K562 (cell line): ENCODE data around the gene HSPA1B. TPM values are rescaled to one million over a fixed set of nuclear protein-coding genes. Genes with fewer than 3 reads are reported as not detected.

ENCODE experiments used
- BRD4 ChIP-seq: fragments of 200-600 bp; sonication (generic); IDR thresholded peaks from 2 replicates; pipeline ENCODE4 v1.6.1; 2017; ENCODE audit warnings: inconsistent platforms
- CHD2 ChIP-seq: IDR thresholded peaks from 2 replicates; pipeline ENCODE4 v1.6.1; 2011; ENCODE audit warnings: low read depth, low read length
- ELK1 ChIP-seq: sonication (generic); formaldehyde crosslinking; IDR thresholded peaks from 2 replicates; pipeline ENCODE4 v1.8.1; 2022; ENCODE audit warnings: missing genetic modification reagents
- ERF ChIP-seq: fragments of 450-650 bp; formaldehyde crosslinking; IDR thresholded peaks from 2 replicates; pipeline ENCODE4 v1.4.0; 2020; ENCODE audit warnings: mild to moderate bottlenecking, mixed read lengths
- KLF13 ChIP-seq: fragments of 450-650 bp; IDR thresholded peaks from 2 replicates; pipeline ENCODE4 v1.6.1; 2016; ENCODE audit warnings: missing genetic modification characterization, low read depth, mild to moderate bottlenecking, missing compliant biosample characterization, moderate library complexity, borderline replicate concordance
- OTX1 ChIP-seq: fragments of 450-650 bp; formaldehyde crosslinking; IDR thresholded peaks from 2 replicates; pipeline ENCODE4 v1.4.0; 2022; ENCODE audit warnings: mild to moderate bottlenecking
- ZMIZ1 ChIP-seq, 2 experiments: fragments of 150-350 bp in 1 of 2; IDR thresholded peaks; 2 replicates each; pipeline ENCODE4 v1.6.1; 2012 to 2016; ENCODE audit warnings: low read depth in 2 of 2, low read length in 2 of 2, mild to moderate bottlenecking in 1 of 2, moderate library complexity in 1 of 2
- ZNF263 ChIP-seq: sonication (generic); formaldehyde crosslinking; IDR thresholded peaks from 2 replicates; pipeline ENCODE4 v1.8.0; 2022; ENCODE audit warnings: mild to moderate bottlenecking, missing genetic modification reagents, borderline replicate concordance
- ZNF277 ChIP-seq: fragments of 250-450 bp; sonication (Bioruptor Pico); IDR thresholded peaks from 2 replicates; pipeline ENCODE4 v1.8.0; 2022; ENCODE audit warnings: inconsistent platforms, mild to moderate bottlenecking, moderate library complexity, borderline replicate concordance
- ZNF318 ChIP-seq, 2 experiments: fragments of 450-650 bp; IDR thresholded peaks; 2 replicates each; pipeline ENCODE4 v1.6.1; 2016; ENCODE audit warnings: mild to moderate bottlenecking in 2 of 2, borderline replicate concordance in 1 of 2, low read depth in 1 of 2, moderate library complexity in 1 of 2
- ZNF77 ChIP-seq: fragments of 250-450 bp; sonication (Bioruptor Pico); IDR thresholded peaks from 2 replicates; pipeline ENCODE4 v1.5.0; 2020
- polyA plus RNA-seq, 8 experiments: library from polyadenylated mRNA; depleted of rRNA in 4 of 8; stranded (reverse) in 5 of 8; unstranded in 3 of 8; fragments of >200 nt; fragmentation: Nextera tagmentation in 2 of 8; fragmentation: Illumina TruSeq in 1 of 8; extraction: Ambion mirVana in 2 of 8; extraction: Trizol in 1 of 8; gene quantifications; 2 replicates each; pipeline versions ENCODE4 v1.2.1 to v1.2.3, GENCODE V29; 2011 to 2014; ENCODE audit warnings: inconsistent platforms in 1 of 8, missing spikeins in 1 of 8
- total RNA-seq, 7 experiments: library from RNA; depleted of rRNA in 6 of 7; stranded (reverse); fragments of >200 nt in 6 of 7; fragmentation: Illumina TruSeq in 2 of 7; extraction: Trizol in 2 of 7; gene quantifications; 2 replicates each; pipeline versions ENCODE4 v1.2.1 to v1.2.3, GENCODE V29; 2011 to 2021; ENCODE audit warnings: low replicate concordance in 1 of 7

Gene HSPA1B
- total and polyA plus RNA-seq, 9 of the 15 experiments (the other 6 are each of a cell fraction or from before 2014, with no cell fraction given): 0.27 to 227 (median 51.2) TPM

DNA sequence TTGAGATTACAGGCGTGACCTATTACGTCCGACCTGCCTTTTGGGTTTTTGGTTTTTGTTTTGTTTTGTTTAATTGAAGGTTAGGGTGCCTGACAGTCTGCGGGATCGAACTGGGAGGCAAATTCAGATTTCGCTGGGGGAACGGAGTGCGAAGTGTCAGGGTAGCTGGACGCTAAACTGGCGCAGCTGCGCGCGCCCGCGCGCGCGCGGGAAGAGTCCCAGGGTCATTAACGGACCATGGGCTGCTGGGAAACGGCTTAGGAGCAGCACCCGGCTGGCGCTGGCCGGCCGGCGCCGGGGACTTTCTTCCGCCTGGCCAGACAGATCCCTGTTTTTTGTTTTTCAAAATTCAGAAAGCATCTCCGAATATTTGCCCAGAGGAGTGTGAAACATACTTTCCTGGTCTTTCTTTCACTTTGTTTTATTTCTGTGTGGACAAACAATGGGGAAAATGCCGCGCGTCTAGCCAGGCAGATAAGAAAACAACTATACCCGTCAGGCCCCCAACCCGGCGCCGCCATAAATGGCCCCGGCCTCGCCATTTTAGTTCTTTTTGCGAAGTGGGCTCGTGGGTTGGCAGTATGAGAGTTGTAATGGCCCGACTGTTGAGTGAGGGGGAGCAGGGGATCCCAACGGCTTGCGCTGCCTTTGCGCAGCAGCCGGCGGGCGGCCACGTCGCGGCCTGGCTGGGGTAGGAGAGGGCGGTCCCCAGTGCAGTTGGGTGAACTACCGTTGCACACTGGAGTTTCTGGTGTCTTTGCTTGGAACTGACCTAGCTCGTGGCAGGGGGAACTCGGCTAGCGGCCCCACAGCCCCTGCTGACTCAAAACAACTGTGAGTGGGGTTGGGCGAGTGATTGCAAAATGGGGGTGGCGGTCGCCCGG is 7.1 kb downstream of the HSPA1B start (continued):
- peak in 1 of 2 experiments; percentile 61; a peak in 1 of 4 replicates for TF ChIP-seq ZNF318 (IDR thresholded peaks at IDR 0.05; ENCODE audit: borderline replicate concordance in 1 of 2, low read depth in 1 of 2)
- TF ChIP-seq KLF13 (tag): peak; percentile 47; the same call in 1 of the 2 replicates
- TF ChIP-seq CHD2: no peak
- TF ChIP-seq ZNF77 (CRISPR knock-in tag): 0 out of 2 replicates have a peak, but pooled peaks have one; percentile 77
- TF ChIP-seq BRD4: peak; percentile 89; the same call in 1 of the 2 replicates
- TF ChIP-seq ZMIZ1 (IDR thresholded peaks at IDR 0.05; ENCODE audit: low read depth in 2 of 2, low read length in 2 of 2): peak; percentile 46 to 79; a peak in 3 of 4 replicates
- TF ChIP-seq ZNF277 (CRISPR knock-in tag): no peak
- TF ChIP-seq OTX1 (CRISPR knock-in tag): peak; percentile 98
- TF ChIP-seq ERF (CRISPR knock-in tag): peak; percentile 93
- no peak for TF ChIP-seq ELK1 (CRISPR knock-in tag)
- peak; percentile 62; the same call in 1 of the 2 replicates for TF ChIP-seq ZNF263 (CRISPR knock-in tag)
